ENCODE results near the gene GUK1.
A peak's percentile ranks its signal among the peaks of the same experiment; 100 is the strongest.
"Not testable (repeated sequence)": the region's sequence is repeated elsewhere in the genome, so short reads cannot be mapped to it uniquely, and the experiment has no call there.

GUK1 gene

DNA sequence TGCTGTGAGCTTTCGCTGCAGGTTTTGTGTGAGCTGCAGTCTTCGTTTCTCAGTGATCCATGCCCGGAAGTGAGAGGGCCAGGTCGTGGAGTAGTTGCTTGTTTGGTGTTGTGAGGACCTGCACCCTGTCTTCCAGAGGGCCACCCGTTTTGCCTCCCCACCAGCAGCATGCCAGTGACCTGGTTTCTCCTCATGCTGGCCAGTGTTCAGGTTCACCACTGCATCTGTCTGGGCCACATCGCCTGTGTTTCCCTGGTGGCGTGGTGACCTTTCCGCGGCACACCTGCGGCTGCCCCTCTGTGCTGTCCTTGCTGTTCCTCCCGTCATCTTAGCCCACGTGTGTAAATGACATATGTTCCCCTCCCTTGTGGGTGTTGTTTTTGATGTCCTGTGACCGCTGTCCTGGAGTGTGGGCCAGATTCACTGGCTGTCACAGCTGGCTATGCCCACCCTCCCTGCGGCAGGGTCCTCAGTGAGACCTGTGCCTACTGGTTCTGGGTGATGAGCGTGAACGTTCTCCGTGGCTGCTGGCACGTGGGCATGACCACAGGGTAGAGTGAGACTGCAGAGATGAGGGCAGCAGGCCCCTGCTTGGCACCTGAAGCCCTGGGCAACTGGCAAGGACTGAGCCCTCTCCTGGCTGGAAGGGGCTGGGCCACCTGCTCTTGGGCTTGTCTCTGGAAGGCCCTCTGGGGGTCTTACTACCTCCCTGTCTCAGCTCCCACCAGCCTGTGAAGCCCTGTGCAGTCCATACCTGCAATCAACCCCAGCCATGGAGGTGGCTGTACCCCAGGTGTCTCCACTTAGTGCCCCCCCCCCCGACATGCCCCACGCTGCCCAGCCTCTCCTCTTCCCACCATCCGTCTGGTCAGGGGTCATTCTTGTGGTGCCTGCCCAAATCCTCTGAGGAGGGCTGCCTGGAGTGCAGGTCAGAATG, 32.8 kb downstream of the GUK1 start:
- TF ChIP-seq, protein P1, sequence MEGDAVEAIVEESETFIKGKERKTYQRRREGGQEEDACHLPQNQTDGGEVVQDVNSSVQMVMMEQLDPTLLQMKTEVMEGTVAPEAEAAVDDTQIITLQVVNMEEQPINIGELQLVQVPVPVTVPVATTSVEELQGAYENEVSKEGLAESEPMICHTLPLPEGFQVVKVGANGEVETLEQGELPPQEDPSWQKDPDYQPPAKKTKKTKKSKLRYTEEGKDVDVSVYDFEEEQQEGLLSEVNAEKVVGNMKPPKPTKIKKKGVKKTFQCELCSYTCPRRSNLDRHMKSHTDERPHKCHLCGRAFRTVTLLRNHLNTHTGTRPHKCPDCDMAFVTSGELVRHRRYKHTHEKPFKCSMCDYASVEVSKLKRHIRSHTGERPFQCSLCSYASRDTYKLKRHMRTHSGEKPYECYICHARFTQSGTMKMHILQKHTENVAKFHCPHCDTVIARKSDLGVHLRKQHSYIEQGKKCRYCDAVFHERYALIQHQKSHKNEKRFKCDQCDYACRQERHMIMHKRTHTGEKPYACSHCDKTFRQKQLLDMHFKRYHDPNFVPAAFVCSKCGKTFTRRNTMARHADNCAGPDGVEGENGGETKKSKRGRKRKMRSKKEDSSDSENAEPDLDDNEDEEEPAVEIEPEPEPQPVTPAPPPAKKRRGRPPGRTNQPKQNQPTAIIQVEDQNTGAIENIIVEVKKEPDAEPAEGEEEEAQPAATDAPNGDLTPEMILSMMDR (IDR thresholded peaks at IDR 0.05; ENCODE audit: extremely low read depth, missing control alignments), result no peak
- DNase-seq (ENCODE audit: low spot score), result no peak

DNA sequence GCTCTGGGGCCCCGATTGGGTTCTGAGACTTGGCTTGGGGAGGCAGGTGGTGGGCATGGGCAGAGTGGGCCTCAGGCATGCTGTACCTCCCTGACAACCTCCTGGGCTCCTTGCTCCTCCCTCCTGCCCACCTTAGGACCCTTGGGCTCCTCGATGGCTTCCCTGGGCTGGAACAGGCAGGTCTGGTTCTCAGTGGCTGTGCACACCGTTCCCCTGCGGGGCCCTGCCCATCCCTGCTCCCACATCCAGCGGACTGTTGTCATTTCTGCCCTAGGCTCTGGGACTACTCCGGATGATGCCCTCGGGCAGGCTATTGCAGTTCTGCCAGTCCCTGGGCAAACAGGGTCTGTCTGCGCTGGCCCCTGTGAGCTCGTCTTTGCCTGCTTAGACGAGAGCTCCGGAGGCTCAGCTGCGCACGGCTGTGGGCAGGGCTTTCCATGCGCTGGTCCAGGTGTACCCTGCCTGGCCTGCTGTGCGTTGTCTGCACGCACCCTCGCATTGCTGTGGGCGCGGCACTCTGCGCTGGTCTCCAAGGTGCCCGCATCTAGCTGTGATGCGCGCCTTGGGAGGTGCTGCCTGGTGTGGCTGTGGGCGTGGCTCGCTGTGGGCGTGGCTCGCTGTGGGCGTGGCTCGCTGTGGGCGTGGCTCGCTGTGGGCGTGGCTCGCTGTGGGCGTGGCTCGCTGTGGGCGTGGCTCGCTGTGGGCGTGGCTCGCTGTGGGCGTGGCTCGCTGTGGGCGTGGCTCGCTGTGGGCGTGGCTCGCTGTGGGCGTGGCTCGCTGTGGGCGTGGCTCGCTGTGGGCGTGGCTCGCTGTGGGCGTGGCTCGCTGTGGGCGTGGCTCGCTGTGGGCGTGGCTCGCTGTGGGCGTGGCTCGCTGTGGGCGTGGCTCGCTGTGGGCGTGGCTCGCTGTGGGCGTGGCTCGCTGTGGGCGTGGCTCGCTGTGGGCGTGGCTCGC, 33.7 kb downstream of the GUK1 start:
- not testable (repeated sequence) for DNase-seq (ENCODE audit: low spot score)

DNA sequence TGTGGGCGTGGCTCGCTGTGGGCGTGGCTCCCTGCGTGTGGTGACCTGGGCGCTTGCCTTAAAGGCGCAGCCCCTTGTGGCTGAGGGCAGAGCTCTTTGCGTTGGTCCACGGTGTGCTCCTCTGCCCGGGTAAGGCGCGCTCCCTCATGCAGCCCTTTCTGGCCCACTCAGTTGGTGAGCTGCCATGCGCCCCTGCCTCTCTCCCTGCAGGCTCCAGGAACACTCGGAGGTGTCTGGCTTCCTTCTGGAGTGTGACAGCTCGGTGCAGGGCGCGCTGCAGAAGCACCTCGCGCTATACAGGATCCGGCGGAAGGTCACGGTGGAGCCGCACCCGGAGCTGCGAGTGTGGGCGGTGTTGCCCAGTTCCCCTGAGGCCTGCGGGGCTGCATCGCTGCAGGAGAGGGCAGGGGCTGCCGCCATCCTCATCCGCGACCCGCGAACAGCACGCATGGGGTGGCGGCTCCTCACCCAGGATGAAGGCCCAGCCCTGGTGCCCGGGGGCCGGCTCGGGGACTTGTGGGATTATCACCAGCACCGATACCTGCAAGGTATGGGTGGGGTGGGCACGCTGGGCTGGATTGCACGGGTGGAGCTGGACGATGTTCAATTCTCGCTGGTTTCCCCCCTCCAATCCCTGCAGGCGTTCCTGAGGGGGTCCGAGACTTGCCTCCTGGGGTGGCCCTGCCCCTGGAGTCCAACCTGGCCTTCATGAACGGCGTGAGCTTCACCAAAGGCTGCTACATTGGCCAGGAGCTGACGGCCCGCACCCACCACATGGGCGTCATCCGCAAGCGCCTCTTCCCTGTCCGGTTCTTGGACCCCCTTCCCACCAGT, 34.6 kb downstream of the GUK1 start:
- DNase-seq (ENCODE audit: low spot score), result peak; percentile 62
- TF ChIP-seq, protein P1 (IDR thresholded peaks at IDR 0.05; ENCODE audit: extremely low read depth, missing control alignments), result no peak

DNA sequence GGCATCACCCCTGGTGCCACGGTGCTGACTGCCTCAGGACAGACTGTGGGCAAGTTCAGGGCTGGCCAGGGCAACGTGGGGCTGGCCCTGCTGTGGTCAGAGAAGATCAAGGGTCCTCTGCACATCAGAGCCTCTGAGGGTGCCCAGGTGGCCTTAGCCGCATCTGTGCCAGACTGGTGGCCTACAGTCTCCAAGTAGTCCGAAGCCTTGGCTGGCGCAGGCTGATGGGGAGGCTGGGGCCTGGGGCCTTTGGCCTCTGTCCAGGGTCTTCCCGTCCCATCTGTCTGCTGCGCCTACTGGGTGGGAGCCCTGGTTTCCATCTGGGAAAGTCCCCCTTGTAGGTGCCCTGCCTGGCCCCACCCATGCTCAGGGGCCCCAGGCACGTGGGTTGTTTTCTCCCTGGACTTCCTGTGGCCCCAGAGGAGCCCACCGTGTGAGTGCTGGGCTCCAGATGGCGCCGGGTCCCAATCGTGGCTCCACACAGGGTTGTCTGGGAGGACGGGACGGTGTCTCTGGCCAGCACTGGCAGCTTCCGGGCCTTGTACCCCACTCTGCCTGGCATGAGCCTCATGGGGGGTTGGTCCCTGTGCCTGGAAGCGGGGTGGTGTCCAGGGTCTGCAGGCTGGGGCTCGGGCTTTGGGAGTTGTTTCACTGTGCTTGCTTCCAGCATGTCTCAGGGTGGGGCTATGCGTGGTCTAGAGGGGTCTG, 35.4 kb downstream of the GUK1 start:
- no peak for DNase-seq (ENCODE audit: low spot score)

DNA sequence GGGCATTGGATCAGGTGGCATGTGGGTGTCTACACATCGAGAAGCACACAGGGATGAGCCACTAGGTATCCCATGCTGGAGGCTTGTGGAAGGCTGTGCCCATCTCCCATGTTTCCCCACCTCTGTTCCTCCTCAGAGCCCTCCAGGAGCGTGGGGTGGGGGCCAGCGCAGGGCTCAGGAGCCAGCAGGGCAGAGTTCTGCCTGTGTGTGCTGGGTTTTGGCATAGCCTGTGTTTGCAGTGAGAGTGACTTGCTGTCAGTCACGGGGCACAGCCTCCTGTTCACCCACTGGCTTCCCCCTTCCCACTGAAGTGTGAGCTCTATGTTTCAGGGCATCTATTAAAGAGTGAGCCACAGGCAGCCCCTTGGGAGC, 35.9 kb downstream of the GUK1 start:
- DNase-seq (ENCODE audit: low spot score), result no peak

More for the DNA sequence above, 35.4 kb downstream of the GUK1 start:
- TF ChIP-seq, protein P1 (IDR thresholded peaks at IDR 0.05; ENCODE audit: extremely low read depth, missing control alignments), result no peak

DNA sequence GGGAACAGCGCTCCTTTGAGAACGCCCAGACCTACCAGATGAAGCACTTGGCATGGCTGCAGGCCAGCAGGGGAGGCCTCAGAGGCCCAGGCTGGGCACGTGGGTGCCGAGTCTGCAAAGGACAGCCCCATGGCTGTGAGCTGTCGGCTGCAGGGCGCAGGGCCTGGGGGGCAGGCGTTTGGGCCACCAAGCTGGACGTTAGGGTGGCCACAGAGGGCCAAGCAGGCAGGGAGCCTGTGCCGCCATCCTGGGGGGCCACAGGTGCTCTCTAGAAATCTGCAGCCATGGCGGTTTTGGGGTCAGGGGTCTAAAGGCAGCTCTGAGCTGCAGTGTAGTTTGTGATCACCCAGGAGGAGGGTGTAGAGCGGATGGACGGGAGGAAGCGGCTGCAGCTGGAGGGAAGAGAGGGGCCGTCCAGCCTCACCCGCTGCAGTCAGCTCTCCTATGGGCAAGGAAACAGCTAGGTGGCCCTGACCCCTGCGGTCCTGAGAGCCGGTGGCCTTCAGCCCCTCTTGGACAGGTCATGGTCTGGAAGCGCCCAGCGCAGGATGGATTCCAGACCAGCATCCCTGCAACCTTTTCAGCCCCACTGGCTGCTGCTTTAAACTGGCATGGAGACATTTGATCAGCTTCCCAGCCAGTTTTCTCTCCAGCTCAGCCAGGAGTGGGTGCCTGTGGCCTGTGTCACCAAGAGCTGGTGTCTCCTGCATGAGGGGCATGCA, 36.5 kb downstream of the GUK1 start:
- no peak for DNase-seq (ENCODE audit: low spot score)
- TF ChIP-seq, protein P1 (IDR thresholded peaks at IDR 0.05; ENCODE audit: extremely low read depth, missing control alignments), result no peak

More for the DNA sequence above, 35.9 kb downstream of the GUK1 start:
- TF ChIP-seq, protein P1 (IDR thresholded peaks at IDR 0.05; ENCODE audit: extremely low read depth, missing control alignments), result no peak

All from GM20000 (cell line).